ENCODE measurements around the gene WFDC10A. TPM values are rescaled to one million over a fixed set of nuclear protein-coding genes. Genes with fewer than 3 reads are reported as not detected.

Gene WFDC10A
- total RNA-seq (2014; rRNA removed; shearing (Covaris generic)) = not detected in 2 replicates

GRCh38 chr20:45629496-45630100, at the start of gene WFDC10A:
Gene WFDC10A, plus strand, starts transcription at chr20:45629739. Its CDS starts 75 bp downstream, at chr20:45629814.

GRCh38 chr20:45631184-45631583, 1.6 kb downstream of the WFDC10A start, which contains the start of gene WFDC9:
Gene WFDC9, minus strand, starts transcription at chr20:45631284. Its CDS starts 21,103 bp downstream, at chr20:45610181.

GRCh38 chr20:45670139-45670538, 40.6 kb downstream of the WFDC10A start, which contains the start of gene WFDC11:
Gene WFDC11, minus strand, starts transcription at chr20:45670239. Its CDS starts 19,639 bp downstream, at chr20:45650600.

Other genes starting within 250 kb of the WFDC10A start
- gene DBNDD2, start 221.4 kb upstream of the WFDC10A start, total RNA-seq (2014; rRNA removed; shearing (Covaris generic)) = 1.2 and 1.8 TPM in 2 replicates
- gene PIGT, start 213.6 kb upstream of the WFDC10A start, total RNA-seq (2014; rRNA removed; shearing (Covaris generic)) = 80.5 and 105 TPM in 2 replicates
- 0.72 and 1.1 TPM in 2 replicates for gene WFDC2, start 160.0 kb upstream of the WFDC10A start, total RNA-seq (2014; rRNA removed; shearing (Covaris generic))
- gene SPINT3, start 114.1 kb upstream of the WFDC10A start, total RNA-seq (2014; rRNA removed; shearing (Covaris generic)) = not detected in 2 replicates
- gene WFDC6, start 90.3 kb upstream of the WFDC10A start, total RNA-seq (2014; rRNA removed; shearing (Covaris generic)) = not detected in 2 replicates
- gene EPPIN, start 82.3 kb upstream of the WFDC10A start, total RNA-seq (2014; rRNA removed; shearing (Covaris generic)) = not detected in 2 replicates
- not detected in 2 replicates for gene WFDC8, start 50.5 kb upstream of the WFDC10A start, total RNA-seq (2014; rRNA removed; shearing (Covaris generic))
- not detected in 2 replicates for gene WFDC9, start 1.5 kb downstream of the WFDC10A start, total RNA-seq (2014; rRNA removed; shearing (Covaris generic))
- not detected in 2 replicates for gene WFDC11, start 40.5 kb downstream of the WFDC10A start, total RNA-seq (2014; rRNA removed; shearing (Covaris generic))
- gene WFDC13, start 72.3 kb downstream of the WFDC10A start, total RNA-seq (2014; rRNA removed; shearing (Covaris generic)) = not detected in 2 replicates
- not detected in 2 replicates for gene WFDC10B, start 75.3 kb downstream of the WFDC10A start, total RNA-seq (2014; rRNA removed; shearing (Covaris generic))
- not detected in 2 replicates for gene SPINT4, start 92.6 kb downstream of the WFDC10A start, total RNA-seq (2014; rRNA removed; shearing (Covaris generic))
- 0.41 and 1.9 TPM in 2 replicates for gene WFDC3, start 162.1 kb downstream of the WFDC10A start, total RNA-seq (2014; rRNA removed; shearing (Covaris generic))
- 100 and 116 TPM in 2 replicates for gene DNTTIP1, start 162.2 kb downstream of the WFDC10A start, total RNA-seq (2014; rRNA removed; shearing (Covaris generic))
- gene UBE2C, start 182.9 kb downstream of the WFDC10A start, total RNA-seq (2014; rRNA removed; shearing (Covaris generic)) = 200 and 242 TPM in 2 replicates
- 1.7 TPM in 1 of 2 replicates, not detected in the other for gene TNNC2, start 197.6 kb downstream of the WFDC10A start, total RNA-seq (2014; rRNA removed; shearing (Covaris generic))
- gene SNX21, start 204.1 kb downstream of the WFDC10A start, total RNA-seq (2014; rRNA removed; shearing (Covaris generic)) = 89.4 and 89.5 TPM in 2 replicates
- gene ACOT8, start 227.7 kb downstream of the WFDC10A start, total RNA-seq (2014; rRNA removed; shearing (Covaris generic)) = 52.4 and 54.0 TPM in 2 replicates
- 3.1 and 3.8 TPM in 2 replicates for gene ZSWIM3, start 227.9 kb downstream of the WFDC10A start, total RNA-seq (2014; rRNA removed; shearing (Covaris generic))